NCI-H2227 (cell line): ENCODE results near the gene KREMEN1.
"Not testable (repeated sequence)": the region's sequence is repeated elsewhere in the genome, so short reads cannot be mapped to it uniquely, and the experiment has no call there.

ENCODE experiments used
- DNase-seq: peaks from one replicate; lab custom pipeline; 2025; ENCODE audit not compliant: unreplicated experiment; lab: John Stamatoyannopoulos, UW

The KREMEN1 gene

GRCh38 chr22:29078036-29078868 lies 5.4 kb downstream of the KREMEN1 start:
- no peak for DNase-seq

GRCh38 chr22:29078869-29079207 lies 6.0 kb downstream of the KREMEN1 start:
- no peak for DNase-seq

- DNase-seq: peak; percentile 82
Measured at GRCh38 chr22:29079218-29079901, 6.5 kb downstream of the KREMEN1 start.

DNA sequence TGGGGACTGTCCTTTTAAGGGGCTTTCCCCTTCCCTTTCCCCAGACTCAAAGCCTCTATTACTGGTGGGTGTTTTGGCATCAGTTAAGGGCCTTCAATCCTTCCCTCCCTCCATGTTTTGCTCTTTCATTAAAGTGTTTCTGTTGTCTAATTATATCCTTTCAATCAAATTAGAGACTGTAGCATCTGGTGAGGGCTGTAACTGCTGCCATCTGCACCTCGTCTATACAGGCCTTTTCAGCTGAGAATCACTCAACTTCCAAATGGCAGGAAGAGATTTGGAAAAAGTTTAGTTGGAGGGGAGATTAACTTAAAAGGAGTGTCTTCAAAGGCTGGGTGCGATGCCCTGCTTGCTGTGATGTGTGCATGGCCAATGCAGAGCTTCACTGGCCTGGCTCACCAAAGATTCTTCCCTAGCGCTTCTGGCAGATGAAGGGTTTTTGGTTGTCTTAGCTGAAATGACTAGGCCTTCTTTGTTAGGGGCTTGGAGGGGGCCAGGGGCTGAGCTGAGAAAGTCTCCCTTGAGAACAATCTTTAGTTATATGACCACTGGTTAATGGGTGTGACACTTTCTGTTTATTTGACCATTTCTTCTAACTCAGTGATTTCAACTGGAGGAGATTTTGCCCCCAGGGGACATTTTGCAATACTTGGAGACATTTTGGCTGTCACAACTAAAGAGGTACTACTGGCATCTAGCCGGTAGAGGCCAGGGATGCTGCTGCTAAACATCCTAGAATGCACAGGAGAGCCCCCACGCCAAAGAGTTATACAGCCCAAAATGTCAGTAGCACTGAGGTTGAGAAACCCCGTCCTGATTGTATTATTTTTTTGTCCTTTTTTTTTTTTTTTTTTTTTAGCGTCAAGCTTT lies 7.5 kb downstream of the KREMEN1 start:
- peak; percentile 32 for DNase-seq

GRCh38 chr22:29081517-29082236 lies 8.8 kb downstream of the KREMEN1 start:
- no peak for DNase-seq

DNA sequence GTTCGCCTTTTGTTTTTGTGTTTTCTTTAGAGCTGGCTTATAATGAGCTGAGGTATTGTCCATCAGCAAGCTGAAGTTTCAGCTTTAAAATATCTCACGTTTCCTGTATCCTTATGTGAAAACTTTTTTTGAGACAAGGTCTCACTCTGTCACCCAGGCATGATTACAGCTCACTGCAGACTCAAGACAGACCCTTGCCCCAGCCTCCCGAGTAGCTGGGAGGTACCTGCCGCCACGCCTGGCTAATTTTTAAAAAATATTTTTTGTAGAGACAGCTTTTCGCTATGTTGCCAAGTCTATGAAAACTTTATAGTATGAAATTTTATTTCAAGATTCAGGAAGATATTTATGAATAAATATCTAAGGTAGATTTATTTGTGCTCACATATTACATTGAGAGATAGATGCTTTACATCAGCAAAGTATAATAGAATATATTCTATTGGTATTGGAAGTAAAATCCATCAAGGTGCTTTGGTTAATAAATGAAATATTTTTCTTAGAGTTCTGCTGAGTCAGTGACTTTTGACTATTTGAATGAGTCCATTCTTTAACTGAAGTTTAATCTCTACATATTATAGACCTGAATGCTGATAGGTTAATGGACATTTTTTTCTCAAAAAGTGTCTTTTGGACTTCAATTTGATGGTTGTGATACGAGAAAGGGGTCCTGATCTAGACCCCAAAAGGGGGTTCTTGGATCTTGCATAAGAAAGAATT lies 10.2 kb downstream of the KREMEN1 start:
- no peak for DNase-seq

- not testable (repeated sequence) for DNase-seq
Measured at GRCh38 chr22:29083576-29083932, 10.7 kb downstream of the KREMEN1 start.

- no peak for DNase-seq
Measured at GRCh38 chr22:29083933-29084591, 11.2 kb downstream of the KREMEN1 start.

DNA sequence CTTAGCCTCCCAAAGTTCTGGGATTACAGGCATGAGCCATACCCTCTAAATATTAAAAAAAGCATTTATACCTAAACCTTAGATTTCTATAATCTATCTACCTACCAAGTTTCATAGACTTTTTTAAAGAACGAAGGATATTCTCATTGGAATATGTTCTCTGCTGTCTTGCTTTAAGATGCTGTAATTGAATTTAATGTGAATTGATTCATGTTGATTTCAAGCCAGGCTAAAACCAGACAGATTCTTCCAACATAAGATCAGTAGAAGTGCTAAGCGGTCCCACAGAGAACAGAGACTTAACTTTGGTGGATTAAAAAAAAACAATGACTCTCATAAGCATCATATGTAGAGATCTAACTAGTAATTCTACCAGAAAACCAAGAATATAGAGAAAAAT lies 14.2 kb downstream of the KREMEN1 start:
- no peak for DNase-seq

DNA sequence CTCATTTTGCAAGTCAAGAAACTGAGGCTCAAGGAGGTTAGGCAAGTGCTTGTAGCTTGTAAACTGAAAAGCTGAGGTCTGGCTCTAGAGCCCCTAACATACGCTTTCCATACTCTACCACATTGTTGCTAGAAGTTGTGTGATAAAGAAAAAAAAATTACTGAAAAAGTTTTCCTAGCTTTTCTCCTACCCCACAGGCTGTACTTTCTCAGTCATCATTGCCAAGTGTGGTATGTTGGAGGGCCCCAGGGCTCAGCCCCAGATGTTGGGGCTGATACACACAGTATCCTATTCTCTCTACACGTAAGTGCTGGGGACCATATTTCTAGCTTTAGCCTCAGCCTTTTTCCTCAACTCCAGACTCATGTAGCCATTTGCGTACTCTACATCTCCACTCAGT lies 16.0 kb downstream of the KREMEN1 start:
- DNase-seq: no peak

- DNase-seq: no peak
Measured at GRCh38 chr22:29089507-29089906, 16.7 kb downstream of the KREMEN1 start.

DNA sequence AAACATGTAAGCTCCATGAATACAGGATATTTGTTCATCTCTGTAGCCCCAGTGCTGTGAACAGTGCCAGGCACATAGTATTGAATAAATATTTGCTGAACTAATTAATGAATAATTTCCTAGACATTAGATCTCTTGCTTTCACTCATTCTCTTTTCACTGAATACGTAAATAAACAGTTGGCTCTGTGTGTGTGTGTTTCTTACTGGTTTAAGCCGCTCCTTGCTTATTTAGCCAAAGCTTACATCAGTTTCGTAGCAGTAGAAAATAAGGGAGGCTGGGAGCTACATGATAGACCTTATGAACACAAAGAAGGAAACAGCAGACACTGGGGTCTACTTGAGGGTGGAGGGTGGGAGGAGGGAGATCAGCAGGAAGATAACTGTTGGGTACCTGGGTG lies 17.2 kb downstream of the KREMEN1 start:
- no peak for DNase-seq

GRCh38 chr22:29092243-29092642 lies 19.4 kb downstream of the KREMEN1 start:
- DNase-seq: no peak

- DNase-seq: no peak
Measured at GRCh38 chr22:29093030-29093429, 20.2 kb downstream of the KREMEN1 start.

DNA sequence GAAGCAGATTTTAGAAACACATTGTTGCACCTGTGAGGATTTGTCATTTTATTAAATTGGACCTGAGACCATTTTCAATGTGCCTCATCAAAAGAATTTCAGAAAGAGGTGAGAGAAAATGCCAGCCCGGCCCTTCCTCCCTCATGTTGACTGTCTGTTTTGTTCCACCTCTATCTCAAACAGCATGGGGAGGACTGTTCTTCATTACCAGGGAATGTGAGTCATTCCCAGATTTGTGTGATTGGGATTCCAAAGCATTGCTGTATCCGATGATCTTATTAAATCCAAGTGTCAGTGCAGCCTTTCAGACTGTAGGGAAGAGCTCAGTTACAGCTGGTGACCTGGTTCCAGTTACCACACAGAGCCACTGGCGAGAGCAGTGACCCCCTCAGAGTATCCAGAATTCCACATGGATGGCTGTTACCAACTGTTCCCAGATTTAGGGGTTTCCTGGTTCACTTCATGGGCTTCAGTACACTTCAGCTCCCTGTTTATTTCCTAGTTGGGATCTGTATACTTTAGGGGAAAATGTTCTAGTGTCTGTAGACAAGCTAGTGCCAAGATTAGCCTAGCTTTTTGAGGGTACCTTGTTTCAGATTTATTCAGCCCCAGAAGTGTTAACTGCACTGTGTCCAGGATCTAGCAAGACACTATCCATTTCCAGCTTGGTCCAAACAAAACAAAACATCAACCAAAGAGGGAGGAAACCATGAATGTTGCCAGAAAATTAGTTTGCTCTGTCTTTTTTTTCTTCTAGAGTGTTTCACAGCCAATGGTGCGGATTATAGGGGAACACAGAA lies 20.9 kb downstream of the KREMEN1 start:
- DNase-seq: no peak

- no peak for DNase-seq
Measured at GRCh38 chr22:29095459-29095858, 22.6 kb downstream of the KREMEN1 start.

- DNase-seq: no peak
Measured at GRCh38 chr22:29096736-29097669, 24.2 kb downstream of the KREMEN1 start.

DNA sequence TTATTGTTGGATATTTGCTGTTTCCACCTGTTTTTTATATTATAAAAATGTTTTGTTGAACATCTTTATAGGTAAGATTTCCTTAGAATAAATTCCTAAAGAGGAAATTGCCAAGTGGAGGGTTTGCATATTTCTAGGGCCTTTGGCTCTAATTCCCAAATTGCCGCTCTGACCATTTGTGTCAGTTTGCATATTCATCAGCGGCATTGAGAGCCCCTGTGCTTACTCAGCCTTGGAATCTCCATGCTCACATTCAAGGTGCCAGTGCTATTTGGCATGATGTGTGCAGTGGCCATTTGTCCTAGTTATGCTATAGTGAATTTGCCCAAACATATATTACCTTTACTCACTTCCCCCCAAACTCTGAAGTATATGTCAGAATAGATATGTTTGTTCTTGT lies 25.5 kb downstream of the KREMEN1 start:
- no peak for DNase-seq
